ENCODE measurements around the gene CENPVL1.
"Not testable (repeated sequence)": the region's sequence is repeated elsewhere in the genome, so short reads cannot be mapped to it uniquely, and the experiment has no call there.

GRCh38 chrX:51681808-51682719, 28.2 kb upstream of the CENPVL1 start:
- TF ChIP-seq CTCF, POLR2AphosphoS5 (IDR thresholded peaks at IDR 0.05): not testable (repeated sequence)
